HepG2 (cell line): Measurements from ENCODE around the gene SLC25A51. TPM values are rescaled to one million over a fixed set of nuclear protein-coding genes. Genes with fewer than 3 reads are reported as not detected.

Source experiments
- ARID2 ChIP-seq: sonication (generic); formaldehyde crosslinking; IDR thresholded peaks from 2 replicates; pipeline ENCODE4 v1.8.1; 2022; ENCODE audit warnings: mild to moderate bottlenecking, missing genetic modification reagents, borderline replicate concordance
- BCL6 ChIP-seq: IDR thresholded peaks from 2 replicates; pipeline ENCODE4 v1.6.1; 2016; ENCODE audit warnings: missing genetic modification reagents, missing compliant biosample characterization
- CBFB ChIP-seq: sonication (generic); formaldehyde crosslinking; IDR thresholded peaks from 2 replicates; pipeline ENCODE4 v1.4.0; 2020; ENCODE audit warnings: missing genetic modification reagents
- CEBPG ChIP-seq: IDR thresholded peaks from 2 replicates; pipeline ENCODE4 v1.6.1; 2016
- CREB1 ChIP-seq, 2 experiments: fragments of 450-650 bp in 1 of 2; IDR thresholded peaks; 2 replicates each; pipeline ENCODE4 v1.6.1; 2016 to 2017; ENCODE audit warnings: control low read depth in 1 of 2, mild to moderate bottlenecking in 1 of 2, missing compliant biosample characterization in 1 of 2, missing genetic modification characterization in 1 of 2
- CREM ChIP-seq, 2 experiments: sonication (generic) in 1 of 2; formaldehyde crosslinking in 1 of 2; IDR thresholded peaks; 2 replicates each; pipeline versions ENCODE4 v1.4.0 to v1.6.1; 2016 to 2020; ENCODE audit warnings: antibody characterized with exemption in 1 of 2, mild to moderate bottlenecking in 1 of 2, missing genetic modification reagents in 1 of 2
- DBP ChIP-seq: sonication (generic); formaldehyde crosslinking; IDR thresholded peaks from 2 replicates; pipeline ENCODE4 v1.4.0; 2020; ENCODE audit warnings: missing genetic modification reagents; ENCODE audit errors: not compliant biosample characterization
- FOSL2 ChIP-seq: sonication (generic); formaldehyde crosslinking; IDR thresholded peaks from 2 replicates; pipeline ENCODE4 v1.4.0; 2020; ENCODE audit warnings: missing genetic modification reagents
- HNRNPK ChIP-seq: fragments of 200-400 bp; formaldehyde crosslinking; IDR thresholded peaks from 2 replicates; pipeline ENCODE4 v1.6.1; 2018; ENCODE audit warnings: low read length, low read depth, moderate library complexity, mild to moderate bottlenecking; ENCODE audit not compliant: poor library complexity, severe bottlenecking
- KLF9 ChIP-seq: IDR thresholded peaks from 2 replicates; pipeline ENCODE4 v1.6.1; 2016; ENCODE audit warnings: low read depth
- MLLT10 ChIP-seq: sonication (generic); formaldehyde crosslinking; IDR thresholded peaks from 2 replicates; pipeline ENCODE4 v1.4.0; 2020; ENCODE audit warnings: missing genetic modification reagents
- MTERF4 ChIP-seq: sonication (generic); formaldehyde crosslinking; IDR thresholded peaks from 2 replicates; pipeline ENCODE4 v1.8.0; 2023; ENCODE audit warnings: mild to moderate bottlenecking, missing genetic modification reagents
- MZF1 ChIP-seq: sonication (generic); formaldehyde crosslinking; IDR thresholded peaks from 2 replicates; pipeline ENCODE4 v1.8.1; 2023; ENCODE audit warnings: mild to moderate bottlenecking, missing genetic modification reagents, borderline replicate concordance
- NFRKB ChIP-seq: fragments of 450-650 bp; IDR thresholded peaks from 2 replicates; pipeline ENCODE4 v1.6.1; 2017
- PHF8 ChIP-seq: sonication (generic); formaldehyde crosslinking; IDR thresholded peaks from 2 replicates; pipeline ENCODE4 v1.5.0; 2020; ENCODE audit warnings: missing genetic modification reagents
- POLR2AphosphoS2 ChIP-seq: IDR thresholded peaks from 2 replicates; pipeline ENCODE4 v1.6.1; 2011; ENCODE audit warnings: low read depth, low read length, improper control_type of control experiment
- RARG ChIP-seq: sonication (generic); formaldehyde crosslinking; IDR thresholded peaks from 2 replicates; pipeline ENCODE4 v1.4.0; 2020; ENCODE audit warnings: low read depth, mild to moderate bottlenecking, missing genetic modification reagents
- ZNF550 ChIP-seq: sonication (generic); formaldehyde crosslinking; IDR thresholded peaks from 2 replicates; pipeline ENCODE4 v1.4.0; 2020; ENCODE audit warnings: mild to moderate bottlenecking, missing genetic modification reagents, borderline replicate concordance
- polyA plus RNA-seq, 8 experiments: library from polyadenylated mRNA; depleted of rRNA in 3 of 8; stranded (reverse) in 7 of 8; unstranded in 1 of 8; fragments of >200 nt; fragmentation: Illumina TruSeq in 4 of 8; extraction: Trizol in 4 of 8; gene quantifications; 2 replicates each; pipeline versions ENCODE4 v1.2.1 to v1.2.3, GENCODE V29; 2011 to 2016; ENCODE audit warnings: low read depth in 4 of 8, missing spikeins in 1 of 8, mixed read lengths in 1 of 8; ENCODE audit not compliant: insufficient read depth in 1 of 8
- total RNA-seq, 5 experiments: library from RNA; depleted of rRNA; stranded (reverse); fragments of >200 nt; fragmentation: Illumina TruSeq; extraction: Trizol; gene quantifications; 2 replicates each; pipeline ENCODE4 v1.2.3, GENCODE V29; 2016; ENCODE audit warnings: low read depth in 1 of 5
- TF ChIP-seq, protein P1 (sequence below): sonication (generic); formaldehyde crosslinking; conservative IDR thresholded peaks from 2 replicates; pipeline ENCODE4 v1.8.0; 2022; ENCODE audit warnings: mild to moderate bottlenecking, moderate library complexity, missing genetic modification reagents
- TF ChIP-seq, protein P2 (sequence below): sonication (generic); formaldehyde crosslinking; IDR thresholded peaks from 2 replicates; pipeline ENCODE4 v1.4.0; 2020; ENCODE audit warnings: missing genetic modification reagents

SLC25A51 gene
- total and polyA plus RNA-seq, 2 of the 13 experiments (the other 11 are each of a cell fraction or from before 2014, with no cell fraction given) = 14.6 to 37.7 TPM

GRCh38 chr9:37903647-37904444 is at the start of gene SLC25A51 (continued):
- TF ChIP-seq, protein P1, sequence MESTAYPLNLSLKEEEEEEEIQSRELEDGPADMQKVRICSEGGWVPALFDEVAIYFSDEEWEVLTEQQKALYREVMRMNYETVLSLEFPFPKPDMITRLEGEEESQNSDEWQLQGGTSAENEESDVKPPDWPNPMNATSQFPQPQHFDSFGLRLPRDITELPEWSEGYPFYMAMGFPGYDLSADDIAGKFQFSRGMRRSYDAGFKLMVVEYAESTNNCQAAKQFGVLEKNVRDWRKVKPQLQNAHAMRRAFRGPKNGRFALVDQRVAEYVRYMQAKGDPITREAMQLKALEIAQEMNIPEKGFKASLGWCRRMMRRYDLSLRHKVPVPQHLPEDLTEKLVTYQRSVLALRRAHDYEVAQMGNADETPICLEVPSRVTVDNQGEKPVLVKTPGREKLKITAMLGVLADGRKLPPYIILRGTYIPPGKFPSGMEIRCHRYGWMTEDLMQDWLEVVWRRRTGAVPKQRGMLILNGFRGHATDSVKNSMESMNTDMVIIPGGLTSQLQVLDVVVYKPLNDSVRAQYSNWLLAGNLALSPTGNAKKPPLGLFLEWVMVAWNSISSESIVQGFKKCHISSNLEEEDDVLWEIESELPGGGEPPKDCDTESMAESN (CRISPR knock-in tag) = peak; percentile 96
- TF ChIP-seq RARG (CRISPR knock-in tag) = no peak
- TF ChIP-seq BCL6 (CRISPR knock-in tag) = peak; percentile 77
- peak; percentile 92 for TF ChIP-seq HNRNPK
- TF ChIP-seq ARID2 (CRISPR knock-in tag) = peak; percentile 97
- TF ChIP-seq DBP = peak; percentile 74
- TF ChIP-seq CBFB (CRISPR knock-in tag) = peak; percentile 82
- TF ChIP-seq NFRKB = no peak
- TF ChIP-seq MZF1 (CRISPR knock-in tag) = no peak
- TF ChIP-seq POLR2AphosphoS2 = peak; percentile 86; the same call in 1 of the 2 replicates
- no peak for TF ChIP-seq MLLT10
- TF ChIP-seq KLF9 (CRISPR knock-in tag) = no peak
- peak; percentile 85 for TF ChIP-seq PHF8 (CRISPR knock-in tag)
- peak; percentile 66 for TF ChIP-seq CREM (IDR thresholded peaks at IDR 0.05)
- TF ChIP-seq CREM (CRISPR knock-in tag; IDR thresholded peaks at IDR 0.05) = no peak
- no peak for TF ChIP-seq ZNF550 (CRISPR knock-in tag)
- peak; percentile 61; the same call in 1 of the 2 replicates for TF ChIP-seq CEBPG (CRISPR knock-in tag)
- TF ChIP-seq, protein P2, sequence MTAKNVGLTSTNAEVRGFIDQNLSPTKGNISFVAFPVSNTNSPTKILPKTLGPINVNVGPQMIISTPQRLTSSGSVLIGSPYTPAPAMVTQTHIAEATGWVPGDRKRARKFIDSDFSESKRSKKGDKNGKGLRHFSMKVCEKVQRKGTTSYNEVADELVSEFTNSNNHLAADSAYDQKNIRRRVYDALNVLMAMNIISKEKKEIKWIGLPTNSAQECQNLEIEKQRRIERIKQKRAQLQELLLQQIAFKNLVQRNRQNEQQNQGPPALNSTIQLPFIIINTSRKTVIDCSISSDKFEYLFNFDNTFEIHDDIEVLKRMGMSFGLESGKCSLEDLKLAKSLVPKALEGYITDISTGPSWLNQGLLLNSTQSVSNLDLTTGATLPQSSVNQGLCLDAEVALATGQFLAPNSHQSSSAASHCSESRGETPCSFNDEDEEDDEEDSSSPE = peak; percentile 86
- peak; percentile 72 for TF ChIP-seq FOSL2 (CRISPR knock-in tag)
- peak; percentile 47; the same call in 1 of the 2 replicates for TF ChIP-seq CREB1 (IDR thresholded peaks at IDR 0.05)
- TF ChIP-seq CREB1 (CRISPR knock-in tag; IDR thresholded peaks at IDR 0.05) = no peak
- TF ChIP-seq MTERF4 = peak; percentile 92; the same call in 1 of the 2 replicates
